HT1080 (cell line): ENCODE measurements around the gene PADI6. TPM values are rescaled to one million over a fixed set of nuclear protein-coding genes. Genes with fewer than 3 reads are reported as not detected.

Experiments
- DNase-seq: peaks from one replicate; pipeline ENCODE4 v3.0.0-alpha.2; 2015; ENCODE audit warnings: low read depth
- total RNA-seq: library from RNA; depleted of rRNA; stranded (reverse); fragments of >200 nt; shearing (Covaris generic); gene quantifications from 2 replicates; pipeline ENCODE4 v1.2.3, GENCODE V29; 2014; rRNA removed

The PADI6 gene
- total RNA-seq, 1 experiment from 2014 or later, result not detected

DNA sequence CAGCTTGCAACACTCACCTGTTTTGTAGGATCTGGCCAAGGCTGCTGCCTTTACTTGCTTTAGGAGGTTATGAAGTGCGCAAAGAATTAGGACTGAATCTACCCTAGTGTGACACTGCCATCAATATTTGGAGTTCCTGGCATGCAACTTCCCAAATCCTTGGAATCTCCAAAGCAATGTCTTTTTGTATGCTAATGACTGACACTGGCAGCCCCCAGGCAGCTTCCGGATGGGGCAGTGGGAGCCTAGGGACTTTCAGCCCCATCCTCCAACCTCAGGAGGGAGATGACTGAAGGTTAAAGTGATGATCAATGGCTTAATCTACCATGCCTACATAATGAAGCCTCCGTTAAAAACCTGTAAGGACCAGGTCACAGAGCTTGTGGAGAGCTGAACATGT lies 62.0 kb downstream of the PADI6 start:
- no peak for DNase-seq

DNA sequence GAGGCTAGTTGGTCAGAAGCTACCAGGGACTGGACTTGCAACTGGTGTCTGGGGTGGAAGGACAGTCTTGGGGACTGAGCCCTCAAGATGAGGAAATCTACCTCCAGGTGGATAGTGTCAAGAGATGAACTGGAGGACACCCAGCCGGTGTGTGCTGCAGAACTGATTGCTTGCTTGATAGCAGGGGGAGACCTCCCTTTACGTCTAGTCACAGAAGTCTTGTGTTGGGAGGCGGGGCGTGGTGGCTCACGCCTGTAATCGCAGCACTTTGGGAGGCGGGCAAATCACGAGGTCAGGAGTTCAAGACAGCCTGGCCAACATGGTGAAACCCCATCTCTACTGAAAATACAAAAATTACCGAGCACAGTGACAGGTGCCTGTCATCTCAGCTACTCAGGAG lies 62.6 kb downstream of the PADI6 start:
- no peak for DNase-seq

DNA sequence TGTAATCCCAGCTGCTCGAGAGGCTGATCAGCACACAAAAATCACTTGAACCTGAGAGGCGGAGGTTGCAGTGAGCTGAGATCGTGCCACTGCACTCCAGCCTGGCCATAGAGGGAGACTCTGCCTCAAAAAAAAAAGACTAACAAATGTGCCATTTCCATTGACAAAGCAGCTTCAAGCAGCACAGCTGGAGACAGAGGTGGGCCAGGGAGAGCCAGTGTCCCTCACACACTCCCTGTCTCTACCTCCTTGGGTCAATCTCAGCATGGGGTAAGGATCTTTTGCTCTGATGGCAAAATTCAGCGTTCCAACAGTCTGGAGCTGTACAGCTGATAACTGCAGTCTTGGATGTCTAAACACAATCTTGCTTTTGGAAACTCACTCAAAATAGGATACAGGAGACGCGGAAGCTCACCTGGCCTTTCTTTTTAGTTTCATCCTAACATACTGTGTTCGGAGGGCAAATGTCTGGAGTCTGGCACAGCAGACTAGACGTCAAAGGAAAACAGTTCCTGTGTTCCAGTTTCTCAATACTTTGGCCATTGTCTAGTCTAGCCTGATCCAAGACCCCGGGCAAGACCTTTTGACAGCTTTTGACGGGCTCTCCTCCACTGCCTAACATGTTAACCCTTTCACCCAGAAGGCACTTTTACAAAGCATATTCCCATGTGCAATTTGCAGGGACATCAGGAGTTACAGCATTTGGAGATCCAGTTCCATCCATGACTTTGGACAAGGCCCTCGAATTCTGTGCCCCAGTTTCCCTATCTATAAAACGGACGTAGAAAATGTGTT lies 64.6 kb downstream of the PADI6 start:
- no peak for DNase-seq

DNA sequence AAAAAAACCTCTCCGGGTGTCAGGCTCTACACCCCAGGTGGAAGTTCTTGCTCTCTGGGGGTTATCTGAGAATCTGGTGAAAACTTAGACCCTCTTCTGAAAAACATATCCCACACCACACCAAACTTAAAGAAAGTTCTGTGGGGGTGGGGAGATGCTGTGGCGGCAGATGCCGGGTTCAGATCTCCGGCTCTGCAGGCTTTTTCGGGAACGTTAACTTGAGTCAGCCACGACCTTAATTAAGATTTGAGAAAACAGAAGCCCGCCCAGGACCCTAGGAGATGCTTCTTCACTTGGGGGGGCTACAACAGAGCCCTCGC lies 65.2 kb downstream of the PADI6 start:
- DNase-seq, result peak; percentile 17

DNA sequence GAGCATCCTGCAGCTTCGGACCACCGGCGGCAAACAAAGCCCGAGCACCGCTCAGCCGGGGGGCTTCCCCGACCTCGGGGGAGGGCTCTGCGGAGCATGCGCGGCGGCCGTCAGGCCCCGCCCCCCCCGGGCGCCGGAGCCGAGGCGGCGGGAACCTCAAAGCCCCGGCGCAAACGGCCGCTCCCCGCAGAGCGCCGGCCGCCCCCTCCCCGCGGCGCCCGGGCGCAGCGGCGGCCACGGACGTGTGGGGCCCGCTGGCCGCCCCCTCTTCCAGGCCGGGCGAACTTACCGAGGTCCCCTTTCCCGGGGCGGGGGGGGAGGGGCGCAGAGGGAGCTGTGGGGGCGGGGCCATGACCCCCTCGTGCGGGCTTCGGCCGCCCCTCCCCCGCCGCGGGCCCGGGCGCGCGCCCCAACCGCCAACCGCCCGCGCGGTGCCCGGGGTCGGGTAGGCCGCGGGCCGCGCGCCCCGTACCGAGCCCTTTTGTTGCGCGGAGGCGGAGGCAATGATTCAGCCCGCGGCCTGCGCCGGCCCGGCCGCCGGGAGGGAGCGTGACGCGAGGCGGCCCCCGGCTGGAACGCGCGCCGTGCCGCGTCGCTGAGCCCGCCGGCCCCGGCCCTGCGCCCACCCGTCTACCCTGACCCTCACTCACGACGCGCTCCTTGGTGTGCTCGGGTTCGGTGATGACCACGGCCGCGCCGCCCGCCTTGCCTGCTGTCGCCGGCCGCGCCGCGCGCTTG lies 65.8 kb downstream of the PADI6 start:
- no peak for DNase-seq

DNA sequence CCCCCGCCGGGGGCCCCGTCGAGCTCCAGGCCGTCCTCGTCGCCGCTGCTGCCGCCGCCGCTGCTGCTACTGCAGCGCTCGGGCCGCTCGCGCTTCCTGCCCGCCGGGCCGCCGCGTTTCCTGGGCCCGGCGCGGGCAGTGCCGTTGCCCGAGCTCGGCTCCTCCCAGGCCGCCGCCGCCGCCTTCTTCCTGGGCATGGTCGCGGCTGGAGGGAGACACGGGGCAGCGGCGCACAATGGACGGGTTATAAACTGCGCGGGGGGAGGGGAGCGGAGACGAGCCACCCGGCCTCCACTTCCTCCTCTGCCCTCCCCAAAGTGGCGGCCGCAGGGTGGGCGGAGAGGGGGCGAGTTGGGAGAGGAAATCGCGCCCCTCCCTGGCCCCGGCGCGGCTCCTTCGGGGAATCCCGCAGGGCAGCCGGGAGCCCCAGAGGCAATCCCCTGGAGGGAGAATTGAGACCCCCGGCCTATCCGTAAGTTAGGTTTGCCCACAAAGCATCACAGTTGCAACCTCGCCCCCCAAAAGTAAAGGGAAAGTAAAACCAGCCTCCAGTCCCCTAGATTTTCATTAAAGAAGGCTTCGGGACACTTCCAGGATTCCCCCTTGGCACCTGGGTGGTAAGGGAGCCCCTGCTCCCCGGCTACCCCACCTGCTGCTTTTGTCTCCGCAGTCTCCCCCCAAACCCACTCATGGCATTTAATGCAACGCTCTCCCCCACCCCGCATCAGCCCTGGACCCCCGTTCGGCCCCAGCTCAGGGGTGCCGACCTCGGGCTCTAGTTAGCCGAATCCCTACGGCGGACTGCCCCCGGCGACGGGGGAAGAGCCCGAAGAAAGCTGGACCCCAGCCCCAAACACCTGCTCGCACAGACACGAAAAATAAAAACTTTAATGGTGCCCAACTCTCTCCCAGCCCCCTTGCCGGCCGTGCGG lies 66.6 kb downstream of the PADI6 start:
- peak; percentile 76 for DNase-seq

DNA sequence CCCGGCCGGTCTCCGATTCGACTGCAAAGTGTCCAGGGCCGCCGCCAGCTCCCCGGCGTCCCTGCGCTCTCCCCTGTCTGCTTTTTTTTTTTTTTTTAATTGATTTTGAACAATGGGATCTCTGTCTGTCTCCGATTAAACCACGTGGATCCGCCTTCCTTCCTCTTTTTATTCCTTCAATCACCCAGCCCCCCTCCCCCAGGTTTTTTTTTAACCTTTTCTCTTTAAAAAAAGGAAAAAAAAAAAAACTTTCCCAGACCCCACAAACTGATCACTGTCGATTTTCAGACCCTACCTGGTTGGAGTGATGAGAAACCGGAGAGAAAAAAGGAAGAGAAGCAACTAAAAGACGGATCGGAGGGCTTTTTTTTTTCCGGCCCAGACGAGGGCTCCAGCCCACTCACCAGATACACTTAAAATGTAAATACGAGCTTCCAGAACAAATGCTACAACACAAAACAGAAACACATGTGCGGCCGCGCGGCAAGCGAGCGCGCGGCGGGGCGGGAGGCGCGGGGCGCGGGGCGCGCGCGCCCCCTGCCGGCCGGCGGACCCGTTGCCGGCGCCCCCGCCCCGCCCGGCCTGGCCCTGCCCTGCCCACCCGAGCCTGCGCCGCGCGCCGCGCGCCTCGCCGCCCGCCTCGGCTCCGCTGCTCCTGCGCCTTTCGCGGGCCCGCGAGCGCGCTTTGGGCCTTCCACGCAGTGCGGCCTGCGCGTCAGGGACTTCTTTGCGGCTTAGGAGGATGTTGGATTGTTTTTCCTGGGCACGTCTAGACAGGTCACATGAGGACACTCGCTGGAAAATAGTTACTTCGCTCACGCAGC lies 67.5 kb downstream of the PADI6 start, which contains the start of gene RCC2:
RCC2 (minus strand) TSS at position 428 of the 824 bp plus-strand sequence. CDS start 1,163 bp downstream, outside the sequence.
- DNase-seq, result peak; percentile 73

DNA sequence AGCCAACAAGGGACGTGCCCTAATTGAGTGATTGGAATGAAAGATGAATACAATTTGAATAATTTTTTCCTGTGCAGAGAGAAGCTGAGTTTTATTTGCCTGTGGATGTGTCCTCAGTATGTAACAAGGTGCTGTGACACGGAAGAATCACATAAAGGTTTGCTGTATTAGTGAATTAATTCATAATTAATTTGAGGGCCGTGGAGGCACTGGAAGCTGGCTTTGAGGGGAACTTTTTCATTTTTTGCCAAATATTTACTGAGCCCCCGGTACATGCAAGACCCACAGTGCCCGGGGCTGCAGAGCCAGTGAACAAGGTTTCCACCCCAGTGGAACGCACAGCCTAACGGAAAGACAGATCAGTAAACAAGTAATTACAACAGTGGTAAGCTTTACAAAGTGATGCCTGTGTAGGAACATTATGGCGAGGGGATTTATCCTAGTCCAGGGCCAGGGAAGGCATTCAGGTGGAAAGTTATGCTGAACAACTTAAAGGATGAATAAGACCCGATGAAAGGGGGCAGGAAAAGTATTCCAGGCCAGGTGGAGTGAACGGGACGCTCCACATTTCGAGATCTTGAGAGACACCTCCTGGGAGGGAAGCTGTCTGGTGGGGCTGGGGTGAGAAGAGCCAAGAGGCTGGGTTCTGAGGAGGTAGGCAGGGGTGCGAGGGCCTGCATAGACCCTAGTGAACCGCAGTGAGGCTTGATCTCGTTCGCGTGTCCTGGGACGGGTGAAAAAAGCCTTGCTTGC lies 68.3 kb downstream of the PADI6 start:
- no peak for DNase-seq

DNA sequence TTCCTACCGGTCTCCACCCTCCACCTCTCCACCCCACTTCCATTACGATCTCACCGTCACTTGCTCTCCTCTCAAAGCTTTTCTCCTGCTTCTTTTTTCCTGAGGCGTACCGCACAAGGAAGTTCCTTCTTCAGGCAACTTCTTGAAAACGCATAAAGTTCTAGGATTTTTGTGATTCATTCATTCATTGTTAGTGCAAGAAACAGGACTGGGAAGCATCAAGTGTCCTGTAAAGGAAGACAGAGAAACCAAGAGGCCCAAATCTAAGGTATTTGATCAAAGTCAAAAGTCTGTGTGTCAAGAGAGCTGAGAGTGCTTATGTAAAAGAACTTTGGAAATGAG lies 68.8 kb downstream of the PADI6 start:
- DNase-seq, result no peak

DNA sequence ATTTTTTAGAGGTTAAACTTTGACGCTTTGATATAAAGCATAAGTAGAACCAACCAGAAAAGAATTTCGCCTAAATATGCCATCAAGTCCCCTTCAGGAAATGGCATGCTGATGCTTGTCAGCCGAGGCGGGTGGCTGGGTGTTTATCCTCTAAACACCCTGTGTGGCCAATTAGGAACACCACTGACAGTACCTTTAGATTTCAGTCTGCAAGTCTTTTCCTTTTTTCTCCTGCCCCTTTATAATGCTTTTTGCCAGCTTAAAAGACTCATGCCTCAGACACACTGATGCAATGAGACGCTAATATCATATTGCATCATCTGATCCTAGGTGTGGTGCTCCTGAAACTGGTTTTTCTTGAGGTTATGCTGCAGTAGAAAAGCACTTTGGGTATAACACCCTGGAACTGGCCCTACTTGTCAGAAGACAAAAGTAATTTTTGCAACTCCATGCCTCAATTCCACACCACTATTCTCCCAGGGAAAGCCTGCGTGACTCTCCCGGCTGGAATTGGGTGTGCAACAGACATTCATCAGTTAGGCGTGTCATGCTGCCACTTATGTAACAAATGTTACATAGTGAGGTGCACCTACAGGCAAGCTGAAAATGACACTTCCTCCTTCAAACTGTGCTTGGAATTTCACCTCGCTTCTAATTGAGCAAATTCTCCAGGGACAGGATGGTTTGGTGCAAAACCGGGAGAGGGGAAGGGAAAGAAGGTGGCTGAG lies 69.4 kb downstream of the PADI6 start:
- no peak for DNase-seq

DNA sequence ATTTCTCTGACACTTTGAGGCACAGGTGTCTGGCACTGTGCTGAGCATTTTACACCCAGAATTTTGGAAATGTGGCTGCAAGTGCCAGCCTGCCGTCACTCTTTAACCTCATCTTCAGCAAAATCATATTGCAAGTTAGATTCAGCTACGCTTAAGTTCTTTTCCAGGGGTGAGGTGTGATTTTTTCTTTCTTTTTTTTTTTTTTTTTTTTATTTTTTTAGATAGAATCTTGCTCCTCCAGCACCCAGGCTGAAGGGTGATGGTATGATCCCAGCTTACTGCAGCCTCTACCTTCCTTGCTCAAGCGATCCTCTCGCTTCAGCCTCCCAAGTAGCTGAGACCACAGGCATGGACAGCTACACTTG lies 70.0 kb downstream of the PADI6 start:
- DNase-seq, result no peak

DNA sequence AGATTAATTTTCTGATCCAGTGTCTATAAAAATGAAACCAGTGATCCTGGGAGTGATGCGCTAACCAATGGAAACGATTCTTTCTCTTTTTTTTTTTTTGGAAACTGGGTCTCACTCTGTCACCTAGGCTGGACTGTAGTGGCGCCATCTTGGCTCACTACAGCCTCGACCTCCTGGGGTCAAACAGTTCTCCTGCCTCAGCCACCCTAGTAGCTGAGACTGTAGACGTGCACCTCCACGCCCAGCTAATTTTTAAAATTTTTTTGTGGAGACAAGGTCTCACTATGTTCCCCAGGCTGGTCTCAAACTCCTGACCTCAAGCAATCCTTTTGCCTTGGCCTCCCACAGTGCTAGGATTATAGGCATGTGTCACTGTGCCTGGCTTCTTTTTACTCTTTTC lies 70.8 kb downstream of the PADI6 start:
- no peak for DNase-seq

DNA sequence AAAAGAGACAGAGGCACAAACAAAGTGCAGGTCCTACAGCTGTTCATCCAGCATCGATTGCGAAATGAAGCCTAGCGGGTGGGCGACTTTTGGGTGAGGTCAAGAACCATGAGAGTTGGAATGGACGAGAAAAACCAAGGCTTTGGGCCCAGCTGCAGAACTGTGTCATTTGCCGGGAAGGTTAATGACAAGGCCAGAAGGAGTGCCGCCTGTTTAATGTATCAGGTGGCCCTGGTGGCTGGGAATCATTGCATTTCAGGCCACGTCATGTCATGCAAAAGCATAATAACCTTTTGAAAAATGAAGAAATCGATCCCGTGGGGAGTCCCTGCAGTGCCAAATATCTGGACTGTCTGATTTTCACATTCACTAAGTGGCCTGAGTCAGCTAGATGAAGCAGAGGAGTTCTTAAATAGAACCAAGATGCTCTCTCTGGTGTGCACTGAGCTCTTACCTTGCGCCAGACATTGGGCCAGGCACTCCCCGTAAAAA lies 75.6 kb downstream of the PADI6 start:
- DNase-seq, result no peak

Other genes with a start within 250 kb of the PADI6 start
- 0.47 and 0.66 TPM in 2 replicates for gene PADI1, start 167.1 kb upstream of the PADI6 start, total RNA-seq
- gene PADI3, start 123.1 kb upstream of the PADI6 start, total RNA-seq, result 0.39 and 0.57 TPM in 2 replicates
- 0.05 and 0.13 TPM in 2 replicates for gene PADI4, start 64.0 kb upstream of the PADI6 start, total RNA-seq
- 76.8 and 86.2 TPM in 2 replicates for gene RCC2, start 67.5 kb downstream of the PADI6 start, total RNA-seq
- gene ARHGEF10L, start 167.5 kb downstream of the PADI6 start, total RNA-seq, result 6.4 and 6.7 TPM in 2 replicates